Fibroblast of villous mesenchyme (primary cell): ENCODE measurements around the gene CAMKK1. TPM values are rescaled to one million over a fixed set of nuclear protein-coding genes. Genes with fewer than 3 reads are reported as not detected.

Source experiments
- DNase-seq: peaks from one replicate; pipeline ENCODE4 v3.0.0-alpha.2; 2010; ENCODE audit warnings: low read depth
- H3K4me3 ChIP-seq: 2 replicates; pipeline ENCODE4 v1.5.1; 2011; ENCODE audit warnings: low read depth, mild to moderate bottlenecking, low read length
- CTCF ChIP-seq: IDR thresholded peaks from 2 replicates; pipeline ENCODE4 v1.5.1; 2012; ENCODE audit warnings: low read depth, mild to moderate bottlenecking, low read length; ENCODE audit not compliant: insufficient read depth
- total RNA-seq: library from RNA; depleted of rRNA; stranded (reverse); fragments of >200 nt; gene quantifications from 2 replicates; pipeline ENCODE4 v1.2.3, GENCODE V29; 2012

CAMKK1 gene
- 2.2 and 3.9 TPM in 2 replicates for total RNA-seq

GRCh38 chr17:3893003-3893719 is at the start of gene CAMKK1:
CAMKK1 (minus strand) TSS chr17:3893053; CDS start chr17:3885687, 7,366 bp downstream.
- TF ChIP-seq CTCF: no peak
- H3K4me3 ChIP-seq: peak within 1 kb of the TSS; percentile 66
- DNase-seq: peak; percentile 74

- TF ChIP-seq CTCF: no peak
- H3K4me3 ChIP-seq: no peak overlapping the region
- DNase-seq: no peak
Observed at GRCh38 chr17:3940965-3941698, 48.3 kb upstream of the CAMKK1 start.

- DNase-seq: no peak
- no peak overlapping the region for H3K4me3 ChIP-seq
- TF ChIP-seq CTCF: no peak
Observed at GRCh38 chr17:3937359-3937758, 44.5 kb upstream of the CAMKK1 start.

GRCh38 chr17:3935825-3936355 is 43.0 kb upstream of the CAMKK1 start:
- no peak overlapping the region for H3K4me3 ChIP-seq
- DNase-seq: peak; percentile 20
- no peak for TF ChIP-seq CTCF

- DNase-seq: peak; percentile 77
- H3K4me3 ChIP-seq: no peak overlapping the region
- peak; percentile 71 for TF ChIP-seq CTCF
Observed at GRCh38 chr17:3935140-3935542, 42.3 kb upstream of the CAMKK1 start.

GRCh38 chr17:3929764-3930163 is 36.9 kb upstream of the CAMKK1 start:
- no peak overlapping the region for H3K4me3 ChIP-seq
- TF ChIP-seq CTCF: no peak
- DNase-seq: no peak
